HG03108 (cell line): ENCODE measurements around the gene VSNL1.

ENCODE experiments used
- ATAC-seq: cut with Tn5 transposase; IDR thresholded peaks from one replicate; pipeline ENCODE4 v1.9.1; 2021; ENCODE audit warnings: moderate library complexity; ENCODE audit not compliant: unreplicated experiment

VSNL1 gene

GRCh38 chr2:17580319-17580715, 39.8 kb downstream of the VSNL1 start:
- ATAC-seq = no peak

GRCh38 chr2:17581831-17582230, 41.3 kb downstream of the VSNL1 start:
- no peak for ATAC-seq

GRCh38 chr2:17583166-17583565, 42.7 kb downstream of the VSNL1 start:
- ATAC-seq = no peak

- no peak for ATAC-seq
Observed at GRCh38 chr2:17583646-17584045, 43.1 kb downstream of the VSNL1 start.

GRCh38 chr2:17584689-17585088, 44.2 kb downstream of the VSNL1 start:
- no peak for ATAC-seq

- no peak for ATAC-seq
Observed at GRCh38 chr2:17587469-17587868, 47.0 kb downstream of the VSNL1 start.

DNA sequence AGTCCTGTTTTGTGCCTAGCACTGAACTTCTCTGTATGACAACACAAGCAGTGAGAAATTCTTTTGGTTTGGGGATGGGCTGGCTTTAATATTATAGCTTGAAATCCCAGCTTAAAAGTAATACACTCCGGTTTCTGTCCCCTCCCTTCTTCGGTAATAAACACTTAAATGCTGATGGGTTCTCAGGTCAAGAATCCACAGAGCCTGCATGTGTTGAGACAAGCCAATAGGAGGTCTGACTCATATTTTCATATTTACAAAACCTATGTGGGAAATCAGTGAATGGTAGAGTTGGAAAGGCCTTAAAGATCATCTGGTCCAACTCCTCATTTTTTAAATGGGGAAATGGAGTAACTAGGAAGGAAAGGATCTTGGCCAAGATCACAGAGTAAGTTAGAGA, 47.5 kb downstream of the VSNL1 start:
- no peak for ATAC-seq

- no peak for ATAC-seq
Observed at GRCh38 chr2:17589406-17590035, 49.0 kb downstream of the VSNL1 start.

- no peak for ATAC-seq
Observed at GRCh38 chr2:17590342-17590911, 49.9 kb downstream of the VSNL1 start.

- no peak for ATAC-seq
Observed at GRCh38 chr2:17591846-17592245, 51.4 kb downstream of the VSNL1 start.

DNA sequence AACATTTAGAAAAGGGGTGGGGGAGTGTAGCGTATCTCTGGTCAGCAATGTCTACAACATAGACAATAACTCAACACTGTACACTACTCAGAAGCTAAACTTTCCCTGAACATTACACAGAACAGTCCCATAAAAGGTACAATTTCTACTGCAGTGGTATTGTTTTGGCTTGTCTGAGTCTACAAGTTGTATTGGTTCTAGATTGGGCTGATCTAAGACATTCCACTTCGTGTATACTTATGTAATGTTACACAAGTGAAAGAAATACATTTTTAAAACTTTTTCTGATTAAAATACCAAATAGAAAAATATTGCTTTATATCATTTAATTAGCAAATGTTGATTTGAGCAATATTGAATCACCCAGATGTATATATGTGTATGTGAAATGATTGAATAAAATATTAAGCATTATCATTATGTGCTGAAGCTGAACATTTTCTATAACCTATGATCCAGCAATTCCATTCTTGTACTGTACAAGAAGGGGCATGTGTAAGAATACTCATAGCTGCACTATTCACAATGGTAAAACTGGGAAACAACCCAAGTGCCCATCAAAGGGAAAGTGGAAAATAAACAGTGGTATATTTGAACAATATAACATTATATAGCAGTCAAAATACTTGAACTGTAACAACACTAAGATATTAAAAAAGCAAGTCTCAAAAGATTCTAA, 52.4 kb downstream of the VSNL1 start:
- ATAC-seq = no peak

DNA sequence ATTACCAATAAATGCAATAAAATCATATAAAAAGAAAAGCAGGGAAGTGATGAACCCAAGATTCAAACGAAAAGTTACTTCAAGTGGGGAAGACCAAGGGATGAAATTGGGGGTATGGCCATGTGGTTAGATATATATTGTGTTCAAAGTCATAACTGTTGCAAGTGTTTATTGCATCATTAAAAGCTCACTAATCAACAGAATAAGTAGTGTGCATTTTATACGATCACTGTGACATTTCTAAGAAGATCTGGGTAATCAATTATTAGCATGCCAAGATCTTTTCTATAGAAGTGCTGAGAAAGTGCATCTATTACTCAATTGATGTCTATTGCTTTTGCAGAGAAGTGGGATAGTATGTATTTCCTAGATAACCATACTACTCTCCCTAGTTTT, 52.9 kb downstream of the VSNL1 start:
- no peak for ATAC-seq

GRCh38 chr2:17593841-17594491, 53.5 kb downstream of the VSNL1 start:
- ATAC-seq = no peak

DNA sequence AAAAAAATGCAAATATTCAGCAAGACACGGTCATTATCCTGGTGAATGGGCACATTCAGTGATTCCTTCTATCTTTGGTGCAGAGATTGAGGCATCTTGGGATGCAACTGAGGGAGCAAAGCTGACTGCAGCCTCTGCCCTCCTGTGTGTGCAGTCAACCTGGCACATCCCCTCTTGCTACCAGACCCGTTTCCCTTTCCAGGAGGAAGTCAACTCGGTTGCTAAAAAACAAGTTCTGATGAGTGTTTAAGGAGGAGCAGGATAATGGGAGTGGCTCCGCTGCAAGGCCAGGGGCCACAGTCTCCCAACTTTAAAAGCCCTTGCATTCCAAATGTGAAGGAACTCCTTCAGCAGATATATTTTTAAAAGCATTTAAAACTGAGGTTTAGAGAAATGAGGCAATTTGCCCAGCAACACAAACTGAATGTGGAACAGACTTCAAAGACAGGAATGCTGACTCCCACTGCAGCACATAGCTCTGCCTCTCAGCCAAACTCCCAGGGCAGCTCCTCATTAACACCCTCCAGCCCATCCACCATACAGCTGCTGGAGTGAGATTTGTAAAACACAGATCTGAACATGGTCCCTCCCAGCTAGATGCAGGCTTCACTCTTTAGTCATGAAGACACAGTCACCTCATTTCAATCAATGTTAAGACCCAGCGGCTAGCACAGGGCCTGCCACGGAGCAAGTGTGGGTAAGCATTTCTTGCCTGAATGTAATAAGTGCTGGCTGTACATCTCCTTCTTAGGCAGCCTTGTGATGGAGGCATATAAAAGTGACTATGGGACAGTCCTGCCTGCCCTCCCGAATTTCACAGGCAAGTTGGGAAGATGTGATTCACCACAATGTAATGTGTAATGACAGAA, 54.3 kb downstream of the VSNL1 start:
- no peak for ATAC-seq

DNA sequence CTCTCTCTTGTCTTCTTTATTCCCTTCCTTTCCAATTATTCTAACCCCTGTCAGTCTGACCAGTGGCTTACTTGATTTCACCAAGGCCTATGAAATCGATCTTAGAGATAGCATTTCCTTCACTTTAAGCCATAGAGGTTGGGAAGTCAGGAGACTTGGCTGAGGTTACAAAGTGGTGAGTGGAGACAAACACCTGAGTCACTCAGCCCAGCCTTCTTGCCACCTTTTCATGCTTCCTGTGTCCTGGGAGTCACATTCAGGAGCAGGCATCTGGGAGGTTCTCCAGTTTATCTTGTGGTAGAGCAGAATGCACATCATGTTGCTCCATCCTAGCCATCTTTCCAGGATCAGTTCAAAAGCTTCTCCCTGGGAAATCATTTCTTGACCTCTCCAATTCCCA, 59.1 kb downstream of the VSNL1 start:
- no peak for ATAC-seq

DNA sequence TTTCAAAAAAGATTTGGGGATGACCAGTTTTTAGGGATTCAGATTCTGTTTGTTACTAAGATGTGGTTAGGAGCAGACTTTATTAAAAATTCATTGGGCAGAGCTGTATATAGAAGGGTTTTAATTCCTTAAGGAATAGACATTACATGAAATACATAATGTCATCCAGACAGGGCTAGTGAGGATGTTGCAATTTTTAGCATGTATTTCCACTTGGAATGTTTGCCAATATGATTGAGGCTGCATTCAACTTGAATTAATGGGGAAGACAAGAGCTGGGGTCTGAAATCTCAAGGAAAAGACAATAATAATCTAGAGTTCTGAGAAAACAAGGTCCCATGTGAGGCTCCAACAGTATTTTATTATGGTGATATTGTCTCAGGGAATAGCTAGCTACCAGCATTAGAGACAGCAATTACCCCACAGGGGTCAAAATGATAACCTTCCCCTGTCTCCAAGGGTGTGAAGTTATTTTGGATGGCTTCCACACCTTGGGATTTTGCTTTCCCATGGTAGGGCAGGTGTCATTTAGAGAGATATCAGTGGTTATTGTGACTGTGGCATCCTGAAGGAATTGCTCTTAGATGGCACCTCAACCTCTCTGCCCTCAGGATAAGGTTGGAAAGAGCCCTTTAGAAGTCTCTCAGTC, 60.2 kb downstream of the VSNL1 start:
- no peak for ATAC-seq

DNA sequence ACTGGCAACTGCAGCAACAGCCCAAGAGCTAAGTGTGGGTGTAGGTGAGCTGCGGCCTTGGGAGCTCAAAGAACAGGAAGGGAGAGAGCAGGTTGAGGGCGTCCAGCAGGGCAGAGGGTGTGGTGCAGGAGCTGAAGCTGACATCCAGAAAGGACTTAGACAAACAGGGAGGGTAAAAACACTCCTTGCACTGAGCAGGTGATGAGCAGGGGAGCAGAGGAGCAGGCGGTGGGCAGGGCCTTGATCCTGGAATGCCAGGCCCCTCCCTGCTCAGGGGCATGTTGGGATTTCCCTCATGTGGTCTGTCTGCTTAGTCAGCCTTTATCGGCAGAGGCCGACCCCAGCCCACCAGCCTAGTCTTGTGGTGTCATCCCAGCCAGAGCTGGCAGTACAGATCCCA, 63.6 kb downstream of the VSNL1 start:
- ATAC-seq = no peak

- ATAC-seq = no peak
Observed at GRCh38 chr2:17605696-17606095, 65.2 kb downstream of the VSNL1 start.

DNA sequence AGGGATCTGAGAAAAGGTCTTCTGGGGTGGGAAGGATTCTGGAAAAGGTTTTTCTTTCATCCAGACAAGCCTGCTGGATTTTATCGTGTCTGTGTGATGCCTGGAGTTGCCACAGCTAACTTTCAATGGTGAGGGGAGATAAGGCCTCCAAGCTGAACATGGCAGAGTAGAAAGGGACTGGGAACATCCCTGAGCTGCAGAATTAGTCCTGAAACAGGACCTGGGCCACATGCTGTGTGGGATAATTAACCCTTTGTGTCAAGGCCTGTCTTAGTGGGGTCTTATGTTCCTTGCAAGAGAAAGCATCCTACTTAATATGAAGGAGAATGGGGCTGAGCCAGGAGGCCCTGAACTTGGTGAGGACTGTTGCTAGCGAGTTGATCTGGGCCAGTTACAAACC, 66.4 kb downstream of the VSNL1 start:
- ATAC-seq = no peak

- ATAC-seq = no peak
Observed at GRCh38 chr2:17607379-17607778, 66.9 kb downstream of the VSNL1 start.

DNA sequence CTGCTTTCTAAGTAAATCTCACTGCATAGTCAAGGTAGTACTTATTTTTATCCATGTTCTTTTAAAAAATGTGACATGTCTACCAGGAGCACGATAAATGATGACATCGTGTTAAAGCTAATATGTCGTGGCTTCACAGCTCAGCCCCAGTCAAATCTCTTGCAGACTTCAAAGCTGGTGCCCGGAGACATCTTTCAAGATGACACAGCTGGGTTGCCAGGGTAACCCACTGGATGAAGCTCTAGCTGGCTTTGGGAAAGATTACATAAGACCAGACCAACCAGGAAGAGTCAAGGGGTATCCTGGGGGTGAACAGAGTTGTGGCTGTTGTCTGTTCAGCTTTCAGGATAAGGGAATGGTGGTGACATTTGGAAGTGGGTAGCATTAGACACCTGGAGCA, 67.8 kb downstream of the VSNL1 start:
- no peak for ATAC-seq
